ENCODE measurements around the gene ZHX3. TPM values are rescaled to one million over a fixed set of nuclear protein-coding genes. Genes with fewer than 3 reads are reported as not detected.

Gene ZHX3
- total and polyA plus RNA-seq, 2 of the 13 experiments (the other 11 are each of a cell fraction or from before 2014, with no cell fraction given) = 8.4 to 11.7 TPM

DNA sequence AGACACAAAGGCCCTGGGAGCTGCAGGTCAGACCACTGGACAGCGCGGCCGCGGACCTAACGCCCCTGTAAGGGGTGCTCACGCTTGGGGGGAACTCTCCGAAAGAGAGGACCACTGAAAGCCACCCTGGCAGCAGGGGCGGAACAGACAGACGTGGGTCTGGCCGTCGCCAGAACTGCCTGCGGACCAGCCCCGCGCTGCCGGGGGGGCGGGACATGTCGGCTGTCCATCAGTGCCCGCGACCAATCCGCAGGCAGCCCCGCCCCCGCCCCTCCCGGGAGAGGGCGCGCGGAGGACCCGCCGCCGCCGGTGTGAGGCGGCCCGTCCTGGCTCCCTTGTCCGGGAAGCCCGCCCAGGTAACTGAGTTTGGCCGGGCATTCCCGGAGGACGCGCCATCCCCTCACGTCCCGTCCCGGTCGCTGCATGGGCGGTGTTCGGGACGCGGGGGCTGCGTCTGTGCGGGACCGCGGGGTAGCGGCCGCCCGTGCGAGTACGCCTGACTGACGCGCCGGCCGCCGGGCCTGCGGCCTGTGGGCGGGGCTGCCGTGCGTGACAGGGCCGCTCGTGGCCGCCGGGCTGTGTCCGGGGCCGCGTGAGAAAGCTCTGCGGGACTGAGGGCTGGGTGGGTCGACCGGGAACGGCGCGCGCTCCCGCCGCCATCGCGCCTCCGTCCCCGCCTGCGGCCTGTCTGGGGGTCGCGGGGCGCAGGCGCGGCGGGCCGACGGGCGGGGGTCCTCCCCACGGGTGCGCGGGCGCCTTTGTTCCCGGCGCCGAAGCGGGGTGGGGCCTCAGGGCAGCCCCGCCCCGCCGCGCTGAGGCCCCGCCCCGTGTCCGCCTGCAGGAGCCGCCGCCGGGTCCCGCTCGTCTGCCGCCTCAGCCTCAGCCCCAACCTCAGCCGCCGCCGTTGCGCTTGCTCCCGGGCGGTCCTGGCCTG, 180.6 kb downstream of the ZHX3 start, which contains the start of gene PLCG1 (continued):
- TF ChIP-seq ZNF30 (CRISPR knock-in tag; IDR thresholded peaks at IDR 0.05) = no peak
- no peak for TF ChIP-seq GLMP (CRISPR knock-in tag; IDR thresholded peaks at IDR 0.05; ENCODE audit: borderline replicate concordance)
- TF ChIP-seq CBX5 (CRISPR knock-in tag; IDR thresholded peaks at IDR 0.05; ENCODE audit: borderline replicate concordance) = peak; percentile 38; the same call in 1 of the 2 replicates
- no peak for TF ChIP-seq LCORL (IDR thresholded peaks at IDR 0.05)
- TF ChIP-seq LCORL (CRISPR knock-in tag; IDR thresholded peaks at IDR 0.05) = peak; percentile 57
- TF ChIP-seq RXRB (CRISPR knock-in tag; IDR thresholded peaks at IDR 0.05; ENCODE audit: borderline replicate concordance) = peak; percentile 50; the same call in 1 of the 2 replicates
- TF ChIP-seq RCOR2 (CRISPR knock-in tag; IDR thresholded peaks at IDR 0.05) = no peak
- no peak for TF ChIP-seq NFE2L1 (CRISPR knock-in tag; IDR thresholded peaks at IDR 0.05; ENCODE audit: borderline replicate concordance)
- TF ChIP-seq, protein P1, sequence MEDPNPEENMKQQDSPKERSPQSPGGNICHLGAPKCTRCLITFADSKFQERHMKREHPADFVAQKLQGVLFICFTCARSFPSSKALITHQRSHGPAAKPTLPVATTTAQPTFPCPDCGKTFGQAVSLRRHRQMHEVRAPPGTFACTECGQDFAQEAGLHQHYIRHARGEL (CRISPR knock-in tag; IDR thresholded peaks at IDR 0.05) = no peak
- no peak; the same call in 1 of the 2 replicates for TF ChIP-seq MTF1 (CRISPR knock-in tag; IDR thresholded peaks at IDR 0.05)
- TF ChIP-seq, protein P2, sequence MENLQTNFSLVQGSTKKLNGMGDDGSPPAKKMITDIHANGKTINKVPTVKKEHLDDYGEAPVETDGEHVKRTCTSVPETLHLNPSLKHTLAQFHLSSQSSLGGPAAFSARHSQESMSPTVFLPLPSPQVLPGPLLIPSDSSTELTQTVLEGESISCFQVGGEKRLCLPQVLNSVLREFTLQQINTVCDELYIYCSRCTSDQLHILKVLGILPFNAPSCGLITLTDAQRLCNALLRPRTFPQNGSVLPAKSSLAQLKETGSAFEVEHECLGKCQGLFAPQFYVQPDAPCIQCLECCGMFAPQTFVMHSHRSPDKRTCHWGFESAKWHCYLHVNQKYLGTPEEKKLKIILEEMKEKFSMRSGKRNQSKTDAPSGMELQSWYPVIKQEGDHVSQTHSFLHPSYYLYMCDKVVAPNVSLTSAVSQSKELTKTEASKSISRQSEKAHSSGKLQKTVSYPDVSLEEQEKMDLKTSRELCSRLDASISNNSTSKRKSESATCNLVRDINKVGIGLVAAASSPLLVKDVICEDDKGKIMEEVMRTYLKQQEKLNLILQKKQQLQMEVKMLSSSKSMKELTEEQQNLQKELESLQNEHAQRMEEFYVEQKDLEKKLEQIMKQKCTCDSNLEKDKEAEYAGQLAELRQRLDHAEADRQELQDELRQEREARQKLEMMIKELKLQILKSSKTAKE (CRISPR knock-in tag; IDR thresholded peaks at IDR 0.05; ENCODE audit: borderline replicate concordance) = no peak
- peak; percentile 38 for TF ChIP-seq KMT2B (CRISPR knock-in tag; IDR thresholded peaks at IDR 0.05)
- TF ChIP-seq, protein P3, sequence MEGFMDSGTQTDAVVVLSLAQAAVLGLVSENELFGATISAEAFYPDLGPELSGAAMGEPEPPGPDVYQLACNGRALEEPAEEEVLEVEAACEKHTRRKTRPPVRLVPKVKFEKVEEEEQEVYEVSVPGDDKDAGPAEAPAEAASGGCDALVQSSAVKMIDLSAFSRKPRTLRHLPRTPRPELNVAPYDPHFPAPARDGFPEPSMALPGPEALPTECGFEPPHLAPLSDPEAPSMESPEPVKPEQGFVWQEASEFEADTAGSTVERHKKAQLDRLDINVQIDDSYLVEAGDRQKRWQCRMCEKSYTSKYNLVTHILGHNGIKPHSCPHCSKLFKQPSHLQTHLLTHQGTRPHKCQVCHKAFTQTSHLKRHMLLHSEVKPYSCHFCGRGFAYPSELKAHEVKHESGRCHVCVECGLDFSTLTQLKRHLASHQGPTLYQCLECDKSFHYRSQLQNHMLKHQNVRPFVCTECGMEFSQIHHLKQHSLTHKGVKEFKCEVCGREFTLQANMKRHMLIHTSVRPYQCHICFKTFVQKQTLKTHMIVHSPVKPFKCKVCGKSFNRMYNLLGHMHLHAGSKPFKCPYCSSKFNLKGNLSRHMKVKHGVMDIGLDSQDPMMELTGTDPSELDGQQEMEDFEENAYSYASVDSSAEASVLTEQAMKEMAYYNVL (CRISPR knock-in tag; IDR thresholded peaks at IDR 0.05; ENCODE audit: borderline replicate concordance) = peak; percentile 83
- TF ChIP-seq SAP130 (CRISPR knock-in tag; IDR thresholded peaks at IDR 0.05; ENCODE audit: low read depth) = peak; percentile 92
- TF ChIP-seq, protein P4, sequence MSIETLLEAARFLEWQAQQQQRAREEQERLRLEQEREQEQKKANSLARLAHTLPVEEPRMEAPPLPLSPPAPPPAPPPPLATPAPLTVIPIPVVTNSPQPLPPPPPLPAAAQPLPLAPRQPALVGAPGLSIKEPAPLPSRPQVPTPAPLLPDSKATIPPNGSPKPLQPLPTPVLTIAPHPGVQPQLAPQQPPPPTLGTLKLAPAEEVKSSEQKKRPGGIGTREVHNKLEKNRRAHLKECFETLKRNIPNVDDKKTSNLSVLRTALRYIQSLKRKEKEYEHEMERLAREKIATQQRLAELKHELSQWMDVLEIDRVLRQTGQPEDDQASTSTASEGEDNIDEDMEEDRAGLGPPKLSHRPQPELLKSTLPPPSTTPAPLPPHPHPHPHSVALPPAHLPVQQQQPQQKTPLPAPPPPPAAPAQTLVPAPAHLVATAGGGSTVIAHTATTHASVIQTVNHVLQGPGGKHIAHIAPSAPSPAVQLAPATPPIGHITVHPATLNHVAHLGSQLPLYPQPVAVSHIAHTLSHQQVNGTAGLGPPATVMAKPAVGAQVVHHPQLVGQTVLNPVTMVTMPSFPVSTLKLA (IDR thresholded peaks at IDR 0.05) = no peak
- no peak for TF ChIP-seq KLF9 (CRISPR knock-in tag; IDR thresholded peaks at IDR 0.05; ENCODE audit: low read depth)
- no peak for TF ChIP-seq ZNF282 (IDR thresholded peaks at IDR 0.05; ENCODE audit: partially characterized antibody)
- TF ChIP-seq ZFP36L1 (CRISPR knock-in tag; IDR thresholded peaks at IDR 0.05) = peak; percentile 62; the same call in 1 of the 2 replicates
- TF ChIP-seq CHD4 (IDR thresholded peaks at IDR 0.05; ENCODE audit: borderline replicate concordance, low read length) = no peak
- TF ChIP-seq, protein P5, sequence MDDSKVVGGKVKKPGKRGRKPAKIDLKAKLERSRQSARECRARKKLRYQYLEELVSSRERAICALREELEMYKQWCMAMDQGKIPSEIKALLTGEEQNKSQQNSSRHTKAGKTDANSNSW (CRISPR knock-in tag; IDR thresholded peaks at IDR 0.05; ENCODE audit: borderline replicate concordance) = peak; percentile 59; the same call in 1 of the 2 replicates
- TF ChIP-seq, protein P6, sequence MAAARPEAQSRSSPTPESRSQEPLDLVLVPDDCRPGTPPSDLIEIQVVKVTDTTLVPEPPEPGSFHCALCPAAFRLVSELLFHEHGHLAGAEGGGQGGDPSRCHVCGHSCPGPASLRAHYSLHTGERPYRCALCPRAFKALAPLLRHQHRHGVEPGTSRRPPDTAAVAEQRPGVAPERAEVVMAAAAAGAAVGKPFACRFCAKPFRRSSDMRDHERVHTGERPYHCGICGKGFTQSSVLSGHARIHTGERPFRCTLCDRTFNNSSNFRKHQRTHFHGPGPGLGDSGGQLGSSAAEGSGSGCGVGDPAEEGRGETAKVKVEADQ (CRISPR knock-in tag; IDR thresholded peaks at IDR 0.05; ENCODE audit: borderline replicate concordance) = peak; percentile 58
